Measurements from ENCODE around the gene SEBOX.

DNA sequence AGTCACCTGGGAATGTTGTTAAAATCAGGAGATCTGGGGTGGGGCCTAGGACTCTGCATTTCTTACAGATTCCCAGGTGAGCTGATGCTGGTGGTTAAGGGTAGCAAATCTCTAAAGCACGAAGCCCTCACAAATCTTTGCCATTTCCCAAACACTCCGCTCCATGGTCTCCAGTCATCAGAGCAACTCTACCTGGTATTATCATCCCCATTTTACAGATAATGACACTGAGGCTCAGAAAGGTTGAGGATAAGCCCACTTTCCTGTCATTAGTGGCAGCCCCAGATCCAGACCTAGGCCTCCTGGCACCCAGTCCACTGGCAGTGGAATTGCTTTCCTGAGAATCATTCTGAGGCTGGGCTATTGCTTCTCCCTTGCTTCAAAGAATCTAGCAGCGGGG lies 32.3 kb upstream of the SEBOX start:
- TF ChIP-seq POLR2A (IDR thresholded peaks at IDR 0.05): no peak
- TF ChIP-seq, protein P1, sequence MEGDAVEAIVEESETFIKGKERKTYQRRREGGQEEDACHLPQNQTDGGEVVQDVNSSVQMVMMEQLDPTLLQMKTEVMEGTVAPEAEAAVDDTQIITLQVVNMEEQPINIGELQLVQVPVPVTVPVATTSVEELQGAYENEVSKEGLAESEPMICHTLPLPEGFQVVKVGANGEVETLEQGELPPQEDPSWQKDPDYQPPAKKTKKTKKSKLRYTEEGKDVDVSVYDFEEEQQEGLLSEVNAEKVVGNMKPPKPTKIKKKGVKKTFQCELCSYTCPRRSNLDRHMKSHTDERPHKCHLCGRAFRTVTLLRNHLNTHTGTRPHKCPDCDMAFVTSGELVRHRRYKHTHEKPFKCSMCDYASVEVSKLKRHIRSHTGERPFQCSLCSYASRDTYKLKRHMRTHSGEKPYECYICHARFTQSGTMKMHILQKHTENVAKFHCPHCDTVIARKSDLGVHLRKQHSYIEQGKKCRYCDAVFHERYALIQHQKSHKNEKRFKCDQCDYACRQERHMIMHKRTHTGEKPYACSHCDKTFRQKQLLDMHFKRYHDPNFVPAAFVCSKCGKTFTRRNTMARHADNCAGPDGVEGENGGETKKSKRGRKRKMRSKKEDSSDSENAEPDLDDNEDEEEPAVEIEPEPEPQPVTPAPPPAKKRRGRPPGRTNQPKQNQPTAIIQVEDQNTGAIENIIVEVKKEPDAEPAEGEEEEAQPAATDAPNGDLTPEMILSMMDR (IDR thresholded peaks at IDR 0.05 in 4 of 5, conservative IDR thresholded peaks at IDR 0.05 in 1 of 5): no peak

Data from gastrocnemius medialis (tissue), 4 donors.